HepG2 (cell line): ENCODE results near the gene ZBED6.

ENCODE experiments used
- CHCHD3 ChIP-seq: sonication (generic); formaldehyde crosslinking; IDR thresholded peaks from 2 replicates; pipeline ENCODE4 v1.8.0; 2022; ENCODE audit warnings: mild to moderate bottlenecking, missing genetic modification reagents, moderate library complexity
- CREB1 ChIP-seq, 2 experiments: fragments of 450-650 bp in 1 of 2; IDR thresholded peaks; 2 replicates each; pipeline ENCODE4 v1.6.1; 2016 to 2017; ENCODE audit warnings: control low read depth in 1 of 2, mild to moderate bottlenecking in 1 of 2, missing compliant biosample characterization in 1 of 2, missing genetic modification characterization in 1 of 2
- EHMT2 ChIP-seq: fragments of 200-600 bp; sonication (generic); IDR thresholded peaks from 2 replicates; pipeline ENCODE4 v1.7.0; 2017; ENCODE audit warnings: antibody characterized with exemption, low read depth, low read length, borderline replicate concordance
- MAFG ChIP-seq: sonication (generic); formaldehyde crosslinking; IDR thresholded peaks from 2 replicates; pipeline ENCODE4 v1.5.1; 2020; ENCODE audit warnings: mild to moderate bottlenecking, missing genetic modification reagents
- POLR2A ChIP-seq, 2 experiments: IDR thresholded peaks; 2 replicates each; pipeline ENCODE4 v1.6.1; 2011; ENCODE audit warnings: low read depth in 2 of 2, low read length in 2 of 2, mild to moderate bottlenecking in 1 of 2, moderate library complexity in 1 of 2; ENCODE audit not compliant: insufficient read depth in 1 of 2
- SMAD9 ChIP-seq: sonication (generic); formaldehyde crosslinking; IDR thresholded peaks from 2 replicates; pipeline ENCODE4 v1.5.1; 2020; ENCODE audit warnings: mild to moderate bottlenecking, missing genetic modification reagents
- SNRNP70 ChIP-seq: fragments of 200-400 bp; formaldehyde crosslinking; IDR thresholded peaks from 2 replicates; pipeline ENCODE4 v1.6.1; 2017; ENCODE audit warnings: mild to moderate bottlenecking, low read depth, low read length, moderate library complexity
- TAF1 ChIP-seq: sonication (generic); formaldehyde crosslinking; IDR thresholded peaks from 2 replicates; pipeline ENCODE4 v1.4.0; 2020; ENCODE audit warnings: missing genetic modification reagents
- YY1 ChIP-seq: IDR thresholded peaks from 2 replicates; pipeline ENCODE4 v1.6.1; 2011; ENCODE audit warnings: low read length, low read depth, moderate library complexity, mild to moderate bottlenecking; ENCODE audit not compliant: insufficient read depth, insufficient replicate concordance
- ZFP36 ChIP-seq: fragments of 150-350 bp; IDR thresholded peaks from 2 replicates; pipeline ENCODE4 v1.6.1; 2018; ENCODE audit warnings: borderline replicate concordance, low read length, low read depth; ENCODE audit not compliant: partially characterized antibody
- ZNF280D ChIP-seq: sonication (generic); formaldehyde crosslinking; IDR thresholded peaks from 2 replicates; pipeline ENCODE4 v1.5.1; 2020; ENCODE audit warnings: mild to moderate bottlenecking, missing genetic modification reagents
- ZNF3 ChIP-seq: IDR thresholded peaks from 2 replicates; pipeline ENCODE4 v1.7.0; 2017; ENCODE audit warnings: inconsistent platforms
- ZNF501 ChIP-seq: sonication (generic); formaldehyde crosslinking; IDR thresholded peaks from 2 replicates; pipeline ENCODE4 v1.5.1; 2020; ENCODE audit warnings: mild to moderate bottlenecking, moderate library complexity, missing genetic modification reagents
- ZNF678 ChIP-seq: sonication (generic); formaldehyde crosslinking; IDR thresholded peaks from 2 replicates; pipeline ENCODE4 v1.4.0; 2020; ENCODE audit warnings: mild to moderate bottlenecking, missing genetic modification reagents

DNA sequence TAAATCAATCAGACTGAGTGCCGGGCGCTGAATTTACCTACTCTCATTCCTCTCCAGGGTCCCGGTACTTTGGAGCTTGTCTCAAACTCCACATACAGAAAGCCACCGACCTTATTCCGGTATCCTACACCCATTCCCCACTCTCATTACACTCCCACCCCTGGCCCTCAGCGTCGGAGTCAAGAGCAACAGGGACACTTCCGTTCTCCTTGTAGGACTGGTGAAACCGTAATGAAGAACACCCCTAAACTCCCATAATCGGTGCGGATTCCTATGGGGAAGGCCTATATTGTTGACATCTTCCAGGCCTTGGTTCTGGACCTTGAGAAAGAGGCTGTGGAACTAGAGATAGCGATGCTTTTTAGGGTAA is 798 bp downstream of the ZBED6 start:
- no peak for TF ChIP-seq CREB1 (IDR thresholded peaks at IDR 0.05)
- TF ChIP-seq CREB1 (CRISPR knock-in tag; IDR thresholded peaks at IDR 0.05): no peak
- no peak for TF ChIP-seq CHCHD3 (CRISPR knock-in tag)
- no peak for TF ChIP-seq ZNF678 (CRISPR knock-in tag)
- no peak for TF ChIP-seq ZNF280D (CRISPR knock-in tag)
- no peak for TF ChIP-seq EHMT2
- no peak for TF ChIP-seq ZFP36
- no peak for TF ChIP-seq TAF1 (CRISPR knock-in tag)
- TF ChIP-seq ZNF501 (CRISPR knock-in tag): no peak
- no peak for TF ChIP-seq ZNF3 (CRISPR knock-in tag)
- no peak for TF ChIP-seq MAFG
- TF ChIP-seq SMAD9 (CRISPR knock-in tag): no peak
- no peak for TF ChIP-seq SNRNP70
- TF ChIP-seq YY1: no peak
- TF ChIP-seq POLR2A (IDR thresholded peaks at IDR 0.05; ENCODE audit: insufficient read depth in 1 of 2, low read depth in 2 of 2, low read length in 2 of 2): no peak
